ENCODE data around the gene YIPF7. TPM values are rescaled to one million over a fixed set of nuclear protein-coding genes. Genes with fewer than 3 reads are reported as not detected.

The YIPF7 gene
- polyA plus RNA-seq, 3 donors = not detected

DNA sequence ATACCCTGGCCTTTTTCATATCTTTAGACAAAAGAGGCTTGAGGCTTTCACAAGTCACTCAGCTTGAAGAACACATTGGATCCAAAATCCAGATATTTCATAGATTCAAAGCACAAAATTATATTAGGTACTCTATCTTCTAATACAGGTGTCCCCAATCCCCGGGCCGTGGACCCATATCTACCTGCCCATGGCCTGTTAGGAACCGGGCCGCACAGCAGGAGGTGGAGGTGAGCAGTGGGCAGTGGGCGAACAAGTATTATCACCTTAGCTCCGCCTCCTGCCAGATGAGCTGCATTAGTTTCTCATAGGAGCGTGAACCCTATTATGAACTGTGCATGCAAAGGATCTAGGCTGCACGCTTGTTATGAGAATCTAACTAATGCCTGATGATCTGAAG is 18.7 kb downstream of the YIPF7 start:
- H3K4me1 Mint-ChIP-seq = no peaks in the 10 kb centered on the region
- DNase-seq = no peak
- no peaks in the 10 kb centered on the region for H3K9me3 Mint-ChIP-seq
- H3K27me3 Mint-ChIP-seq (ENCODE audit: low read depth in 3 of 3) = peaks cover 0 to 6% (median 1%) of the 10 kb centered on the region in 3 donors
- Histone ChIP-seq H3K9me3 (replicated peaks in 1 of 2; ENCODE audit: control insufficient read depth in 1 of 2, insufficient read depth in 1 of 2, low read length in 2 of 2) (no peaks in the 10 kb centered on the region), H3K27me3 (ENCODE audit: control insufficient read depth in 2 of 2, insufficient read depth in 2 of 2, low read length in 2 of 2) (no peaks in the 10 kb centered on the region), H3K4me1 (ENCODE audit: control insufficient read depth in 1 of 2, insufficient read depth in 2 of 2, low read length in 2 of 2) (no peaks in the 10 kb centered on the region), H3K9ac (ENCODE audit: insufficient read depth, low read length, poor library complexity, severe bottlenecking) (no peak overlapping the region), H3K4me2 (replicated peaks; ENCODE audit: extremely low read depth, low read length, poor library complexity, severe bottlenecking) (no peak overlapping the region), H3K4me3 (replicated peaks in 1 of 3; ENCODE audit: low read depth in 2 of 3, low read length in 3 of 3) (no peak overlapping the region), H3K36me3 (replicated peaks in 1 of 2; ENCODE audit: control insufficient read depth in 1 of 2, insufficient read depth in 2 of 2, low read length in 2 of 2) (no peaks in the 10 kb centered on the region), H3K79me2 (ENCODE audit: insufficient read depth, low read length) (no peaks in the 10 kb centered on the region), H3K27ac (ENCODE audit: low read depth in 1 of 2, low read length in 2 of 2) (no peak overlapping the region), H4K20me1 (ENCODE audit: insufficient read depth, low read length) (no peaks in the 10 kb centered on the region), H2AFZ (ENCODE audit: insufficient read depth, low read depth, low read length, poor library complexity, severe bottlenecking) (no peak overlapping the region)
- TF ChIP-seq CTCF (IDR thresholded peaks at IDR 0.05) = no peak
- intact Hi-C loops (cut with micrococcal nuclease) = no loop called here
- no peak overlapping the region for H3K27ac Mint-ChIP-seq
- no peaks in the 10 kb centered on the region for H3K36me3 Mint-ChIP-seq
- H3K4me3 Mint-ChIP-seq = no peak overlapping the region
- WGBS (ENCODE audit: insufficient coverage) = 100% methylated on average over 3 of the region's 8 CpGs

DNA sequence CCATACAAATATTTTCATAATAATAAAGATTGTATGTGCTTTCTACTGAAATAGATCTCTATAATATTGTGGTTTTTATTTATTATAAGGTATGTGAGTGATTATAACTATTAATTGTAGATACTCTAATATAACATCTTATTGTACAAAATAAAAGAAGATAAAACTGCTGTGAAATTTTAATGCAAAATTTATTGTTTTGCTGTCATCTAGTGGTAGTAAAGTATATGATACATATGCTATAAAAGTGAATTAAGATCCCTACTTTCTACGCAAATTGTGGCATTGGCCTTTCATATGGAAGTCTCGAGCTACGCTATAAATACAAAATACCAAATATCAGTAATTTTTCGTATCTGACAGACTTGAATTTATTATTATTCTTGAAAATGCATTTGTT is 19.3 kb downstream of the YIPF7 start:
- Histone ChIP-seq H3K27ac (ENCODE audit: low read depth in 1 of 2, low read length in 2 of 2) (no peak overlapping the region), H3K27me3 (ENCODE audit: control insufficient read depth in 2 of 2, insufficient read depth in 2 of 2, low read length in 2 of 2) (no peaks in the 10 kb centered on the region), H4K20me1 (ENCODE audit: insufficient read depth, low read length) (no peaks in the 10 kb centered on the region), H3K9me3 (replicated peaks in 1 of 2; ENCODE audit: control insufficient read depth in 1 of 2, insufficient read depth in 1 of 2, low read length in 2 of 2) (no peaks in the 10 kb centered on the region), H3K4me2 (replicated peaks; ENCODE audit: extremely low read depth, low read length, poor library complexity, severe bottlenecking) (no peak overlapping the region), H3K79me2 (ENCODE audit: insufficient read depth, low read length) (no peaks in the 10 kb centered on the region), H3K36me3 (replicated peaks in 1 of 2; ENCODE audit: control insufficient read depth in 1 of 2, insufficient read depth in 2 of 2, low read length in 2 of 2) (no peaks in the 10 kb centered on the region), H3K9ac (ENCODE audit: insufficient read depth, low read length, poor library complexity, severe bottlenecking) (no peak overlapping the region), H3K4me3 (replicated peaks in 1 of 3; ENCODE audit: low read depth in 2 of 3, low read length in 3 of 3) (no peak overlapping the region), H3K4me1 (ENCODE audit: control insufficient read depth in 1 of 2, insufficient read depth in 2 of 2, low read length in 2 of 2) (no peaks in the 10 kb centered on the region), H2AFZ (ENCODE audit: insufficient read depth, low read depth, low read length, poor library complexity, severe bottlenecking) (no peak overlapping the region)
- no CpG with 5 or more reads among the region's 4 CpGs for WGBS (ENCODE audit: insufficient coverage)
- TF ChIP-seq CTCF (IDR thresholded peaks at IDR 0.05) = no peak
- Mint-ChIP-seq H3K27ac (no peak overlapping the region), H3K27me3 (ENCODE audit: low read depth in 3 of 3) (peaks cover 0 to 6% (median 1%) of the 10 kb centered on the region in 3 donors), H3K9me3 (no peaks in the 10 kb centered on the region), H3K4me3 (no peak overlapping the region), H3K4me1 (no peaks in the 10 kb centered on the region), H3K36me3 (no peaks in the 10 kb centered on the region)
- no peak for DNase-seq
- intact Hi-C loops (cut with micrococcal nuclease) = no loop called here
